GM18868 (cell line): ENCODE measurements around the gene KRTAP10-11.
"Not testable (repeated sequence)": the region's sequence is repeated elsewhere in the genome, so short reads cannot be mapped to it uniquely, and the experiment has no call there.

Experiments
- ATAC-seq: cut with Tn5 transposase; IDR thresholded peaks from one replicate; pipeline ENCODE4 v1.9.1; 2021; ENCODE audit warnings: mild to moderate bottlenecking, moderate library complexity; ENCODE audit not compliant: unreplicated experiment

KRTAP10-11 gene, protein sequence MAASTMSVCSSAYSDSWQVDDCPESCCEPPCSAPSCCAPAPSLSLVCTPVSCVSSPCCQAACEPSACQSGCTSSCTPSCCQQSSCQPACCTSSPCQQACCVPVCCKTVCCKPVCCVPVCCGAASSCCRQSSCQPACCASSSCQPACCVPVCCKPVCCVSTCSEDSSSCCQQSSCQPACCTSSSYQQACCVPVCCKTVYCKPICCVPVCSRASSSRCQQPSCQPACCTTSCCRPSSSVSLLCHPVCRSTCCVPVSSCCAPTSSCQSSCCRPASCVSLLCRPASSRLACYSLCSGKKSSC

GRCh38 chr21:44646366-44647221 is at the start of gene KRTAP10-11:
Gene KRTAP10-11, plus strand, starts transcription at chr21:44646414. Its CDS starts 45 bp downstream, at chr21:44646459.
- not testable (repeated sequence) for ATAC-seq

- ATAC-seq, result no peak
Observed at GRCh38 chr21:44598061-44598460, 48.2 kb upstream of the KRTAP10-11 start.

DNA sequence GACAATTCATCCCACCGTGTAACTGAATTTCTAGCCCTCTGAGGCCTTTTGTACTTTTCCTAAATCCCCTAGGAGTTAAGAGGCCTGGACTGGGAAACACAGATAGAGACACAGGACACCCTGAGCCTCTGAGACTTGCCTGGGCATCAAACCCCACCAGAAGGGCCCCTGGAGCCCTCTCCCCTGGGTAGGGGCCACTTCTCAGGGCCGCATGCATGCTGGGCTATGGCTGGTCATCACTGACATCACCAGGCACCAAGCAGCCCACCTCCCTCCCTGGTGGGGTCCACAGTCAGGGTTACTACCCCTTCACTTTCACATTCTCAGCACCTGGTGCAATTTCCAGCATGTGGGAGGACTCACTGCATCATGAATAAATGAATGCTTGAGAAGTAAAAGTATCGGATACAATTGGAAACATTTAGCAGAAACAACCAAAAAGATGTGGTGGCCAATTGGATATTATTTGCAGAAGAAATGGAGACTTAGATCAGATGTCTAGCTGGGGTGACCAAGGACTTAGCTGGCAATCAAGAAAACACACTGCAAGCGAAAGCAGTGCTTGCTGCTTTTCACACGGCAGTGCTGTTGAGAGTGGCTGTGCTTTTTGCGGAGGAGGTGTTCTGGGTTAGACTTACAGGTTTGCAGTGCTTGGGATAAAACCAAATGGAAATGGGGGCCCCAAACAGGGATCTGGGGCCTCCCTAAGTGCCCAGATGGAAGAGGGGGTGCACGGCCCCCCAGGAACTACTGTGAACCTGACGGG is 46.8 kb upstream of the KRTAP10-11 start:
- no peak for ATAC-seq

DNA sequence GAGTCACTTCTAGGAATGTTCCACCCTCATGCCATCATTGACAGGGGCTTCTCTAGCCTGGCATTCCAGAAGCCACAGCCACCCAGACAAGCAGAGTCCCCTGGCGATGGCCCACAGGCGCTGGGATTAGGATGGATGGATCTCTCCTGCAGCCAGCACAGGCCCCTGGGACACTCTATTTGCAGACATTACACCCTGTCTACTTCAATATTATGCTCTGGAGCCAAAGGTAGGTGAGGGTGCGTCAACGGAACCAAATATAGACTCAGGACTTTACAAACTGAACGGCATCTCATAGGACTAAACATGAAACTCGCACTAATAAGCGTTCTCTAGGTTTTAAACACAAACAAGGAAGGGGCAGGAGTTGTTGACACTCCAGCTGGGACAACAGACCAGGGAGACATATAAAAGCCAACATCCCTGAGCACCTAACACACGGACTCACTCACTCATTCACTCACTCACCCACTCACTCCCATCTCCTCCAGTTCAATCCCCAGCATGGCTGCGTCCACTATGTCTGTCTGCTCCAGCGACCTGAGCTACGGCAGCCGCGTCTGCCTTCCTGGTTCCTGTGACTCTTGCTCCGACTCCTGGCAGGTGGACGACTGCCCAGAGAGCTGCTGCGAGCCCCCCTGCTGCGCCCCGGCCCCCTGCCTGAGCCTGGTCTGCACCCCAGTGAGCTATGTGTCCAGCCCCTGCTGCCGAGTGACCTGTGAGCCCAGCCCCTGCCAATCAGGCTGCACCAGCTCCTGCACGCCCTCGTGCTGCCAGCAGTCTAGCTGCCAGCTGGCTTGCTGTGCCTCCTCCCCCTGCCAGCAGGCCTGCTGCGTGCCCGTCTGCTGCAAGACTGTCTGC is 45.9 kb upstream of the KRTAP10-11 start, which contains the start of gene KRTAP10-7:
Gene KRTAP10-7 (plus strand): TSS at position 480 of the 861 bp plus-strand sequence. CDS start 25 bp downstream, at position 505.
- ATAC-seq, result not testable (repeated sequence)

- ATAC-seq, result not testable (repeated sequence)
Observed at GRCh38 chr21:44601091-44601490, 45.1 kb upstream of the KRTAP10-11 start.

DNA sequence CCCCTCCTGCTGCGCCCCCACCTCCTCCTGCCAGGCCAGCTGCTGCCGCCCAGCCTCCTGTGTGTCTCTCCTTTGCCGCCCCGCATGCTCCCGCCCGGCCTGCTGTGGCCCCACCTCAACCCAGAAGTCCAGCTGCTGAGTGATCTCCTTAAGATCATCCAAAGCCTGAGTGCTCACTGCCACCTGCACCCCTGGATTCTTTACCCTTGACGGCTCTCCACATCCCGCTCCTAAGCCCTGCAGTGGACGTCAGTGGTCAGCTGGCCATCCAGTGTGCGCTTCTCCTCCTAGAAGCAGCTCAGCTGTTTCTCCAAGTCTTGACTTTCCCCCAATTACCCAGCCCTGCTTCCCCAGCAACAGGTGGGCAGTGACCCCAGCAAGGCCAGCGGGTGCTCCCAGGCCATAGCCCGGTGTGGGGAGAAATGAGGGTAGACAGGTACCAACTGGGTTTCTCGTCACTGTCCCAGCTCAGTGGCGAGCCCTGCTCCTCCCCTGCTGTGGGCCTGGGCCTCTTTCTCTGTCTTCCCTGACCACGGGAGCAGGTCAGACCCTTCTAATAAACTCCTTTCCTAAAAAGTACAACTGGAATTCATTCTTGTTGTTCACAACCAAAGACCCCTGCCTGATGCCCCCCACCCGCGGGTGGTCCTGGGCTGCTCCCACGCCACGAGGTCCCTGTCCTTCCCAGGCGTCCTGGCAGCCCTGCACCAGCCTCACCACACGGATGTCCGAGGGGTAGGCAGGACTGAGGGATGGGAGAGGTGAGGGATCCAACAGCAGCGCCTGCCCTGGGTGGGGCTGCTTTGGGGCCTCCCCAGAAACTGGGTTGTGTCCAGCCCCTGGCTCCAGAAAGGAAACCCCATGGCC is 44.4 kb upstream of the KRTAP10-11 start:
- no peak for ATAC-seq

DNA sequence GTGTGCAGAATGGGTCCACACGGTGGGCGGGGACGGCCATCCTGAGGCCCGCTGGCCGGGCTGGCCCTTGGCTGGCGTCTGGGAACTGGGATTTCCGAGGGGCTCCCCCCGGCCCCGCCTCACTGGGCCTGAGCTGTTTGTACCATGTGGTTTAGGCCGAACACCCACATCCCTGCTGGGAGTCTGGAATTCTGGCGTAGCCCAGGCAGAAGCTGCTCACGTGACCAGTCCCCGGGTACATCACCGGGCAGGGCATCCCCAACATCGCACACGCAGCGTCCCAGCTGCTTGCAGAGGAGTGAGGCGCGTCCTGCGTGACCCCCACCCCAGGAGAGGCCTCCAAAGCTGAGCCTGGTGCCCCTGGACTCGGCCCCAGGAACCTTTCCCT is 43.8 kb upstream of the KRTAP10-11 start:
- ATAC-seq, result no peak

DNA sequence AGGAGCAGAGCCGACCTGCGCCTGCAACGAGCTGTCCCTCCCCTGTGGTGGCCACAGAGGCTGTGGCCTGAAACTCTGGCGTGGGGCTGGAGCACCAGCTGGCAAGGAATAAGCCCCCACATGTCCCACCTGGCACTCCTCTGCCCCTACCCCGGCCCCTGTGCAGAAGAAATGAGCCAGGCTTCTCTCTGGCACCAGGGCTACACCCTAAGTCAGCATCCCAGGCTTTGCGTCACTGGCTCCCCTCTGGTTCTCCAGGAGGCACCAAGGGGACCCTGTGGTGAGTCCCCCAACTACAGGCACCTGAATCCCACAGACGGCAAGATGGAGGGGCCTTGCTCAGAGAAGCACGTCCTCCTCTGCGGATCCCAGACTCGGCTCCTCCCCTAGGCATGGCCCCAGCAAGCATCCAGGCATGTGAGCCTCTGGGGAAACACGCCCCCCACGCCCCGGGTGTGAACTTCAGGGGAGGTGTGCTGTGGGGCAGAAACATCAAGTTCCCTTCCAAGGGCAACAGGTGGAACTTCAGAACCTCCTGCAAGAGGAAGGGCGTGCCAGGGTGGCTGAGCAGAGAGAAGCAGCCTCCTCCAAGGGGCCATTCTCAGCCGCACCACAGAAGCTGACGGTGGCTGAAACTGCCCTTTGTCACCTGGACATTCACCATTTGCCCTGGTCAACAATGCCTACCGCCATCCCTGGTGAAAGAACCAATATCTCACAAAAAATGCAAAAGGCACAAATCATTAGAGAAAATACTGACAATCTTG is 42.9 kb upstream of the KRTAP10-11 start:
- no peak for ATAC-seq

DNA sequence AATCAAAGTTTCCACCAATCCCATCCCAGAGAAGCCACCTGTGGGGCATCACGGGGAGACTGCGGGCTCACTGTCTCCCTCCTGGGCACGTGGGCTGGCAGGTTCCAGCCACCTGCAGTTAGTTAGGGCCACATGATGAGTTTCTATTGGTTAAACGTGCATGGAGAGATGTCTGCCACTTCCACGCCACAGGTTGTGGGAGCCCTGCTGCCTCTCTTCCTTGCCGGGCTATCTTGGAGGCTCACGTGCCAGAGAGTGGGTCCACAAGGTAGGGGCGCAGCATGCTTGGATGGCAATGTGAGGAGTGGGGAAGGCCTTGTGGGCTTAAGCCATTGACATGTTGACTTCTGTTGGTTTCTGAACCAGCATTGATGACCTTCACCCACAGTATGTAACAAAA is 42.3 kb upstream of the KRTAP10-11 start:
- no peak for ATAC-seq

DNA sequence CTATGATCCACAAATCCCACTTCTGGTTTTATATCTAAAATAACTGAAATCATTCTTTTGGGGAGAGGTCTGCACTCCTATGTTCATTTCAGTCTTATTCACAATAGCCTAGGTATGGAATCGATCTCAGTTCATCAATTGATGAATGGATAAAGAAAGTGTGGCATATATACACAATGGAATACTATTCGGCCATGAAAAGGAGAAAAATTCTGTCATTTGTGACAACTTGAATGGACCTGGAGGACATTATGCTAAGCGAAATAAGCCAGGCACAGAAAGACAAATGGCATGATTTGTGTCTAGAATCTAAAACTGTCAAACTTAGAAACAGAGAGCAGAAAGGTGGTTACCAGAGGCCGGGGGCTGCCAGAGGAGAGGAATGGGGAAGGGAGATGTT is 39.7 kb upstream of the KRTAP10-11 start:
- no peak for ATAC-seq

GRCh38 chr21:44609193-44609592 is 37.0 kb upstream of the KRTAP10-11 start:
- no peak for ATAC-seq

- ATAC-seq, result not testable (repeated sequence)
Observed at GRCh38 chr21:44610157-44610843, 35.9 kb upstream of the KRTAP10-11 start.

- no peak for ATAC-seq
Observed at GRCh38 chr21:44611551-44611950, 34.7 kb upstream of the KRTAP10-11 start.

DNA sequence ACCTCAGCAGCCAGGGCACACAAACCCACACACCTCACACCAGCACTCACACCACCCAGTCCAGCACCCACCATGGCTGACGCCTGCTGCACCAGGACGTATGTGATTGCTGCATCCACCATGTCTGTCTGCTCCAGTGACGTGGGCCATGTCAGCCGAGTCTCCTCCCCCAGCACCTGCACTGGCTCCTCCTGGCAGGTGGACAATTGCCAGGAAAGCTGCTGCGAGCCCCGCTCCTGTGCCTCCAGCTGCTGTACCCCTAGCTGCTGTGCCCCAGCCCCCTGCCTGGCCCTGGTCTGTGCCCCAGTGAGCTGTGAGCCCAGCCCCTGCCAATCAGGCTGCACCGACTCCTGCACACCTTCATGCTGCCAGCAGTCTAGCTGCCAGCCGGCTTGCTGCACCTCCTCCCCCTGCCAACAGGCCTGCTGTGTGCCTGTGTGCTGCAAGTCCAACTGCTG is 34.2 kb upstream of the KRTAP10-11 start, which contains the start of gene KRTAP10-8:
Gene KRTAP10-8 (plus strand): TSS at position 51 of the 458 bp plus-strand sequence. CDS start 22 bp downstream, at position 73.
- no peak for ATAC-seq

DNA sequence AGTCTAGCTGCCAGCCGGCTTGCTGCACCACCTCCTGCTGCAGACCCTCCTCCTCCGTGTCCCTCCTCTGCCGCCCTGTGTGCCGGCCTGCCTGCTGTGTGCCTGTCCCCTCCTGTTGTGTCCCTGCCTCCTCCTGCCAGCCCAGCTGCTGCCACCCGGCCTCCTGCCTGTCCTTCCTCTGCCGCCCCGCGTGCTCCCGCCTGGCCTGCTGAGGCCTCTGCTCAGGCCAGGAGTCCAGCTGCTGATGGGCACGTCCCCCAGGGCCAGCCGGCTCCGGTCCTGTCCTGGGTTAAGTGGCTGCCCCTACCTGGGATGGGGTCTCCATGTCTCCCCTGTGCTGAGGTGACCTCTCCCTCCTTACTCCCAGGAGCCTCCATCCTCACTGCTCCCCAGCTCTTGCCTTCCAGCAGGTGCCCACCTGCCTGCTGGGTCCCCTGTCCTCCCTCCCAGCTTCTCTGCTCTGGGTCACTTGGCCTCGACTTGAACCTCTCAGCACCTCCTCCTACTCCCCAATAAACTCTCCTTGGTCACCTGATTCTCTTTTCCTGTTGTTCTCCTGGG is 33.5 kb upstream of the KRTAP10-11 start:
- no peak for ATAC-seq

DNA sequence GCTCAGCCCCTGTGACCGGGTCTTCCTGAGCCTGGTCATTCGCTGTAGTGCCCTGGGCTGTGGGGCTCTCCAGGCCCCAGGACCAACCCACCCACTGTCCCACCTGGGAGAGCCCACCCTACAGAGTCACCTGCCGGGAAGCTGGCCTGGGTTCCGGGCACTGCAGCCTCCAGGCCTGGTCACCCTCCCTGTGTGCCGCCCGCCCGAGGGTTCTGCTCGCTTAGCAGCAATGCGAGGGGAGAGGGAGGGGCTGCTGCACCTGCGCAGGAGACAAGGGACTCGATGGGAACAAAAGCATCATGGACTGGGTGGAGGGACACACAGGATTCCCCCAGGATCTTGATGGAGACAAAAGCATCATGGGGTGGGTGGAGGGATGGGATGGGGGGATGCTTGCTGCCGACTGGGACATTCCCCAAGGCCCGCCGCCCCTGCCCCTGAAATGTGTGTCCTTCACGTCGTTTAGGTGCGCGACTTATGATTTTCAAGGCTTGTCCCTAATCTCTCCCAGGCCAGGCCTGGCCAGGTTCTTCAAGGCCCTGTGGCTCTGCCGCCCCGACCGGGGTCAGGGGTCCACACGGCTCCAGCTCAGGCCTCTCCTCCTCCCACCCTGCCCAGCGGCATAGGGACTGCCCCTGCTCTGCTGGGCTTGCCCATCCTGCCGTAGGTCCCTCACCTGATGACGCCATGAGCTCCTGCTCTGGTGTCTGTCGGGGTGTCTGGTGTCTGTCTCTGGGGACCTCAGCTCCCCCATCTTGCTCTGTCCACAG is 32.6 kb upstream of the KRTAP10-11 start:
- no peak for ATAC-seq
